GM19468 (cell line): ENCODE results near the gene TRPC4AP.

ENCODE experiments used
- ATAC-seq: cut with Tn5 transposase; IDR thresholded peaks from one replicate; pipeline ENCODE4 v1.9.1; 2021; ENCODE audit warnings: mild to moderate bottlenecking, moderate library complexity, moderate number of reproducible peaks; ENCODE audit not compliant: unreplicated experiment; ENCODE audit errors: extremely low read depth

The TRPC4AP gene

DNA sequence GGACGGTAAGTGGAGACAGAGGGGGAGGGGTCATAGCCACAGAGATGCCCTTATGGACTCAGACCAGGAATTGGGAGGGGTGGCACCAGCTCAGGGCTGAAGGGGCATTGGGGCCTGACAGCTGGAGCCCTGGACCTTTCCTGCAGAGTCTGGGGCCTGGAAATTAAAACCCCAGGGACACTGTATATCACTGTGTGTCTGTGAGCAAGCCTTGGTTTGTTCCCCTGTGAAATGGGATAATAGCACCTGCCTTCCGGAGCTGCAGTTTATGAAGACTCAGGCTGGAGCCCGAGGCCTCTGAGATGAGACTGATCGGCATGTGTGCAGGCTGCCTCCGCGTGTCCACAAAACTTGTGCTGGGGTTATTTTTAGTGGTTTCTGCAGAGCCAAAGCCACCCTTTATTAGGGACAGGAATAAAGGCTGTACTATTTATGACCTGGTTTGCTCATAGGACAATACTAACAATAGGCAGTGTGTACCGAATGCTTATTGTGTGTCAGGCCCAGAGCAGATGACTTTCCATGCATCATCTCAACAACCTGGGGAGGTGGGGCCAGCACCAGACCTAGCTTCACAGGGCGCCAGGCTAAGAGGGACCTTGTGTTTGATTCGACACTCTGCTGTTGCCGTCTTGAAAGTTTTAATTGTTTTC, 114.4 kb downstream of the TRPC4AP start:
- no peak for ATAC-seq

DNA sequence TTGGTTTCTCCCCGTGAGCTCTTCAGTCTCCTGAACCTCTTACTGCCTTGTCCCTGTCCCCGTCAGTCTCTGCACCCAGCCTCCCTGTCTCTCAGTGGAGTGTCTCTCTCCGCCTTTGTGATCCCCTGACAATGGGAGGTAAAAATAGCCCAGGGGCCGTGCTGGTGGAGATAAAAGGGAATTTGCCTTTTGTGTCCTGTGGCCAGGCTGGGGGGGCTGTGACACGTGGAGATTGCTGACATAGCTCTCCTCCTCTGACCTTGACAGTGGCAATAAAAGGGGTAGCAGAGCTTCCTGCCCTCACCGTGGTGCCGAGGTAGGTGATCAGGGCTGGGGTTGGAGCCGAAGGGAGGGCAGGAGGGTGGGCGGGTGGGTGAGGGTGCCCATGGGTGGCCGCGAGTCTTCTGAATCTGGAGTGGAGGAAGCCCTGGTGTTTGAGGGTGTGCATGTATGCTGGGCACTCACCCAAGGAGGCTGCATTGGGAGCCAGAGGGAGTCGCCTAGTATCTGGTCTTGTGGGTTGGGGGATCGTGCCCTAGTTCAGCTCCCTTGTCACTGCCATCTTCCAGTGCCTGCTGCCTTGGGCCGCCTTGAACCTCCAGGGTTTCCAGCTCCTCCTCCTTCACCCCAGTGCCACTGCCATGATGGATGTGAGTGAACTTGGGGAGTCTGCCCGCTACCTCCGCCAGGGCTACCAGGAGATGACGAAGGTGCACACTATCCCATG, 115.1 kb downstream of the TRPC4AP start:
- ATAC-seq, result no peak

DNA sequence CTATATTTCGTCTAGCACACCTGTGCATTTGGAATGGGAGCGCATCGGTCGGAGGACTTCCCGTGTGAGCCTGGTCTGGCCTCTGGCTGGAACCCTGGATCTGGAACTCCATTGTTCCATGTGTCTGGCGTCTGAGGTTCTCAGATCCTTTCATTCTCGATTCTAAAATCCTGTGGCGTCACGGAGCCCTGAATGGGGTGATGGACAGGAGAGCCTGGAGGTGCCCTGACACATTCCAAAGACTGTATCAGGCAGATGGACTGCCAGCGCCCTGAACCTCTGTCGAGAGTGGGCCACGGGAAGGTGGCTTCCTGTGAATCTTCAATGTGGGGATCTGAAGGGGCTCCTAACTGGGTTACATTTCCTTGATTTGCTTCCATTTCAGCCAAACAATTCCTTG, 116.3 kb downstream of the TRPC4AP start:
- ATAC-seq, result no peak

- ATAC-seq, result no peak
These were observed 118.4 kb downstream of the TRPC4AP start for GRCh38 chr20:34974246-34974645.

DNA sequence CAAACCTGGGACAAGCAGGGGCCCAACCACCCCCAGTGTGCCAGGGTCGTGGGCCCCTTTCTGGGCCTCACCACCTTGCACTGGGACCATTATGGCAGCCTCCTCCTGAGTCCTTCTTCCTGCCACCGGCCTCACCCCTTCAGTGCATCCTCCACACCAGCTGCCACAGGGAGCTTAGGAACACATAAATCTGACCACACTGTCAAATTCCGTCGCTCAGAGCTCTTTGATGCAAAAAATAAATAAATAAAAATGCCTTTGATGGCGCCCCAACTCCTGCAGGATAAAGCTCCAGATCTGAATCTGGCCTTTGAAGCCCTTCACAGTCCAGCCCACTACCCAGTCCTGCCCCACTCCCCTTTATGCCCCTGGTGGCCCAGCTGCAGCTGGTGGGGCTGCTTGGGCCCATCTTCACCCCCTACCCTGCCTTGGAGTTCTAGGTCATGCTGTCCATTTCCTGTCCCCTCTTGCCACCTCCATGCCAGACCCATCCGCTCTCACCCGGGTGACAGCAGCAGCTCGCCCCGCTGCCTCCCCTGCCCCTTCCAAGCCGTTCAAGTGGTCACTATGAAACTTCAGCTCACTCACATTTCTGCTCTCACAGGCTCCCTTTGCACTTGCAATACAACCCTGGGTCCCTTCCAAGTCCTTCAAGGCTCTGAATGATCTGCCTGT, 120.9 kb downstream of the TRPC4AP start:
- ATAC-seq, result no peak

GRCh38 chr20:34970846-34971560, 121.6 kb downstream of the TRPC4AP start:
- no peak for ATAC-seq

GRCh38 chr20:34970193-34970840, 122.3 kb downstream of the TRPC4AP start:
- ATAC-seq, result no peak

DNA sequence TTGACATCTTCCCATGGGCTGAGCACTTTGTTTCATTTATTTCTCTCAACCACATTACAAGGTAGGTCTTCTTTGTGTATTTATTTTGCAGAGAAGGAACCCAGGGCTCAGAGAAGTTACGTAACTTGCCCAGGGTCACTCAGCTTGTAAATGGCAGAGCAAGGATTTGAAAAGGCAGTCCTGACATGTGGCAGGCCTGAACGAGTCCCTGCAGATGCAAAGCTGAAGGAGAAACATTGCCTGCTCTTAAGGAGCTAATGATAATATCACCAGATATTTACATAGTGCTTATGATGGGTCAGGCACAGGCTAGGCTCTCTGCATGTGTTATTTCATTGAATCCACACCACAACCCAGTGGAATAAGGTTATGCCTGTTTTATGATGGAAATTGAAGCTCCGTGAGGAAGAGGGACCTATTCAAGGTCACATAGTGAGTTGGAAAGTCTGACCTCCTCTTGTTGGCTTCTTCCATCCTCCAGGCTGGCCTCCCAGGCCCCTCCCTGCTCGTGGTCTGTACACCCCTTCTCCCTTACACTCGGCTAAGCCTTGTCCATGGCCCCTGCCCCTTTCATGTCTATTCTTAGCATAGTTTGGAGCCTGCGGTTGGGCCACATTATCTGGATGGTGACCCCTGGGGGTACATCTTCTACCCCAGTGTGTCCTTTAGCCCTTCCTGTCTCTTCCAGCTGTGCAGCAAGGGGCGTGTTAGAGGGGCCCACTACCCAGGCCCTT, 124.4 kb downstream of the TRPC4AP start:
- ATAC-seq, result no peak

DNA sequence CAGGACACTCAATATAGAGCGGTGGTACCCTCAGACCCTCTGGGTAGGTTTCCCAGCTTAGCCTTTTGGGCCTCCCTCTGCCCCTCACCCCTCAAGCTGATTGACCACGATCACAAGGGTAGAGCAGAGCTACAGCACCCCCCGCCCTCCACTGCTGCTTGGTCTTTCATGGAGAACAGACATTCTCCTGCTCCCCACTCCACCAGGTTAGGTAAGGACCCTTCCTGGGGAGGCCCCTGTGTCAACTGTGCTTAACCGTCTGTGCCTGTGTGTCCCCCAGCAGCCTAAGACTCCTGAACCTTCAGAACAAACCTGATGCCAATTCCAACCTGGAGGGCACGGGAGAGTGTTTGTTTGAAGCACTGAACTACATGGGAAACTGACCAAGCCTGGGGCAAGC, 125.2 kb downstream of the TRPC4AP start:
- ATAC-seq, result no peak

DNA sequence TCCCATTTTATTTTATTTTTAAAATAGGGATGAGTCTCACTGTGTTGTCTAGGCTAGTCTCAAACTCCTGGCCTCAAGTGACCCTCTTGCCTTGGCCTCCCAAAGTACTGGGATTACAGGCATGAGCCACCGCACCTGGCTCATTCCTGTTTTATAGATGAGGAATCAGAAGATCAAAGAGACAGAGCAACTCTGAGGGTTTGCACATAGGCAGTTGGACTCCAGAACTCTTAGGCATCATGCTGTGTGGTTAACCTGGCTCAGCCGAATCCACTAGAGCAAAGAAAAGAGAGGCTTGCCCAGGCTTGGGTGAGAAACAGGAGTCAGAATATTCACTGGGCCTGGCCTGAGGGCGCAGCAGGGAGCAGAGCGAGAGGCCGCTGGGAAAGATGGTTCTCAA, 127.6 kb downstream of the TRPC4AP start:
- no peak for ATAC-seq

GRCh38 chr20:34964486-34964885, 128.1 kb downstream of the TRPC4AP start:
- no peak for ATAC-seq

DNA sequence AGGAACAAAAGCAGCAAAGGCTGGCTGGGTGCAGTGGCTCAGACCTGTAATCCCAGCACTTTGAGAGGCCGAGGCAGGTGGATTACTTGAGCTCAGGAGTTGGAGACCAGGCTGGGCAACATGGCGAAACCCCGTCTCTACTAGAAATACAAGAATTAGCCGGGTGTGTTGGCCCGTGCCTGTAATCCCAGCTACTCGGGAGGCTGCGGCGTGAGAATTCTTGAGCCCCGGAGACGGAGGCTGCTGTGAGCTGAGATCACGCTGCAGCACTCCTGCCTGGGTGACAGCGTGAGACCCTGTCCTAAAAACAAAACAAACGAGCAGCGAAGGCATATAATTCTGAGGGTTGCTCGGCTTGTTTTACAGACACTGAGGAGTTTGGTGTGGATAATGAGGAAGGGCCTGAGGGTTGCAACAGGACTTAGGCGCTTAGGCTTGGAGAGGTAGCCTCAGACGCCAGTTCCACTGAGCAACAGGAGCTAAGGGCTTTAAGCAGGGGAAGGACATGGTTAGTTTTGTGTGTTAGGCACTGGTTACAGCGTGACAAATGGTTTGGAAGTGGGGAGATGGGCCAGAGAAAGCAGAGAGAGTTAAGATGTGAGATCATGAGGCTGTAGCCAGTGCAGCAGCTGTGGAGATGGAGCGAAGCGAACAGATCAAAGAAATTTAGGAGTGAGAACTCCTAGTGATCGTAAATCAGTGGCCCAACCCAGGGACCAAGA, 135.7 kb downstream of the TRPC4AP start:
- no peak for ATAC-seq

GRCh38 chr20:34956041-34956458, 136.6 kb downstream of the TRPC4AP start:
- no peak for ATAC-seq

DNA sequence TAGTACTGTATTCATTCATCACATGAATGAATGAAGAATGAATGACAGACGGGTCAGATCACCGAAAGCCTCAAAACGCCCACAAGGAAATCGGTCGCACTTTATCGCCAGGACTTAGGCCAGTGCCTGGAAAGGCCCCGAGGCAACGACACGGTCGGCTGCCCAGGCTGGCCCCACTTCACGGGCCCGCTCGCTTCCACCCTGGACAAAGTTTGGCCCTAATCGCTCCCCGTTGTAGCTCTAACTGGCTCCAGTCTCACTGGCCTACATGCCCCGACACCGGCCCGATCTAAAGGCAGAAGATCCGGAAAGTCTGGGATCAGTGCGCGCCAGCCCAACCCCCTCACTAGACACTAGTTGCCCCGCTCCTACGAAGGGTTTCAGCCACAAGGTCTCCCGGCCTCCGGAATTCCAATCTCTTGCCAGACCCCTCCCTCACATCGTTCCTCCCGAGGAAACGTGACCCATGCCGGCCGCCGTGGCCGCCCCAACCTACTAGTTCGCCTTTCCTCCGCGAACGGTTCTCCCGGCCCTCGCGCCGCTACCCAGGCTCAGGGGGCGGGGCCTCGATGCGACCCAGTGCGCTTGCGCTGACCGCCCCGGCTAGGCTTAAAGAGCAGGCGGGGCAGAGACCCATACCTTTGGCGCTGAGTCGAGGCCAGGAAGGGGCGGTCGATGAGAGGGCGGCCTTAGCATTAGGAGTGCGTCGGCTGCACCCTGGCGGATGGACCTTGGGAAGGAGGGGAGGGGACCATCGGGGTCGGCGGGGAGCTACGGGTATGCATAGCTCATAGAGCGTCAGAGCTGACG, 137.2 kb downstream of the TRPC4AP start, which contains the start of the genes GSS and MYH7B:
GSS (minus strand) TSS at position 576 of the 810 bp plus-strand sequence. CDS start 3,954 bp downstream, outside the sequence.
MYH7B (plus strand) TSS at position 638 of the 810 bp plus-strand sequence. CDS start 22,138 bp downstream, outside the sequence.
- ATAC-seq, result no peak

DNA sequence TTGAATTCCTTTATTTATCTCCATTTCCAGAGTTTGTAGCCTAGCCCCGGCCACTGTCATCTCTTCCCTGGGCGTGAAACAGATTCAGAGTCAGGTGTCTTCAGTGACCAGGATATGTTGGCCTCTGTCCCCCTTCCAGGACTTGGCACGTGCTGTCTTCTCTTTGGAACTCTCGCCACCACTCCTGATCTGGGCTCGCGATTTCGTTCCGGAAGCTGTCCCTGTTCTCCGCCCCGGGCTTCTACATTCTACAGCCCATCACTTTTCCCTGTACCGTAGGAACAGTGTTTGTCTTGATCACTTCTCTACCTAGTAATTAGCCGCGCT, 137.7 kb downstream of the TRPC4AP start:
- ATAC-seq, result no peak

DNA sequence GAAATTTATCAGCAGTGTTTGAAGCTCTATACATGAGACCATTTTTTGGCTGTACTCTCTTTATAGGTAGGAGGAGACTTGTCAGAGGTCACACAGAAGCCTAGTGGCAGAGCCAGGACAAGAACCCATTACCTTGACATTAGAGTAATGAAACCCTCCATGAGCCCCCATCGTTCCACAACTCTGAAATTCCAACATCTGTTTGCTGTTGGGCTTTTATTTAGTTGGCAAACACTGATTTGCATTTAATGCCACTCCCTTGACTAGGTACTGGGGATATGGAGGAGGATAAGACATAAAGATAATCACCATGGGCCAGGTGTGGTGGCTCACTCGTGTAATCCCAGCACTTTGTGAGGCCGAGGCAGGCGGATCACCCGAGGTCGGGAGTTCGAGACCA, 138.6 kb downstream of the TRPC4AP start:
- no peak for ATAC-seq

DNA sequence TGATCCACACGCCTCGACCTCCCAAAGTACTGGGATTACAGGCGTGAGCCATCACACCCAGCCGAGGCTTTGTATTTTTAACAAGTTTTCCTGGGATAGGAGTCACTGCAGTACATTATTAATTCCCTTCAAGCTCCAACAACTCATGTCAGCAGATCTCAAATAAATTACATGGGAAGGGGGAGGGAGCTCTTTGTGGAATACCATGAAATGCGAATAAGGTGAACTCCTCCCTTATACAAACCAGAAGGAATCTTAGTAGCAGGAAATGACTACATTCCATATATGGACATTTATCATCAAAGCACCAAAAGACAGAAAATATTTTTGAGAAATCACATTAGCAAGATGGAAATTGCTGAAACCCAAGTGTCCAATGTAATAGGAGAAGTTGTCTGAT, 139.9 kb downstream of the TRPC4AP start:
- no peak for ATAC-seq
